GM12891 (cell line): Measurements from ENCODE around the gene TMEM184A.
A peak's percentile ranks its signal among the peaks of the same experiment; 100 is the strongest.

Experiments used
- DNase-seq: peaks from one replicate; pipeline ENCODE4 v3.0.0; 2011; ENCODE audit warnings: low spot score; ENCODE audit not compliant: insufficient read length
- FAIRE-seq: peaks from 2 replicates; lab custom pipeline; 2011; peaks lifted over from hg19 to GRCh38; lab: Jason Lieb, UNC
- PAX5 ChIP-seq: IDR thresholded peaks from 2 replicates; pipeline ENCODE4 v1.6.1; 2011; ENCODE audit warnings: low read length, moderate library complexity, mild to moderate bottlenecking; ENCODE audit not compliant: insufficient read depth, severe bottlenecking
- POLR2A ChIP-seq: IDR thresholded peaks from 2 replicates; pipeline ENCODE4 v1.6.1; 2011; ENCODE audit warnings: low read depth, low read length, control low read depth
- POLR2AphosphoS5 ChIP-seq: IDR thresholded peaks from 2 replicates; pipeline ENCODE4 v1.6.1; 2011; ENCODE audit warnings: low read depth, low read length, control low read depth
- POU2F2 ChIP-seq: IDR thresholded peaks from 2 replicates; pipeline ENCODE4 v1.6.1; 2011; ENCODE audit warnings: low read depth, mild to moderate bottlenecking, control low read depth, low read length, moderate library complexity
- SPI1 ChIP-seq: IDR thresholded peaks from 2 replicates; pipeline ENCODE4 v1.6.1; 2011; ENCODE audit warnings: low read depth, low read length, control low read depth
- TAF1 ChIP-seq: IDR thresholded peaks from 2 replicates; pipeline ENCODE4 v1.6.1; 2011; ENCODE audit warnings: low read depth, low read length, control low read depth

TMEM184A gene

GRCh38 chr7:1552200-1552599 is 3.8 kb downstream of the TMEM184A start:
- DNase-seq (no peak), FAIRE-seq (no peak)

DNA sequence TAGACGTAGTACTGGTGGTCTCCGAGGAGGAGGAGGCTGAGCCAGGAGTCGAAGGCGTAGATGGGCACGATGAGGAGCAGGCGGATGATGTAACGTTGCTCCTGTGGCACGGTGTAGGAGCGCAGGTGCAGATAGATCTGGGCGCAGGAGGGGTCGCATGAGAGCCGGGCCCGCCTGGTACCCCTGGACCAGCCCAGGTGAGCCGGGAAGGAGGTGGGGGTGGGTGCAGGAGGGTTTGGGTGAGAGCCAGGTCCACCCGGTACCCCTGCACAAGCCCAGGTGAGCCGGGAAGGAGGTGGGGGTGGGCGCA is 5.2 kb downstream of the TMEM184A start:
- TF ChIP-seq SPI1, result no peak
- TF ChIP-seq POLR2A, result no peak
- TF ChIP-seq POLR2AphosphoS5, result no peak
- no peak for TF ChIP-seq PAX5
- TF ChIP-seq TAF1, result no peak
- TF ChIP-seq POU2F2, result no peak

More at GRCh38 chr7:1552200-1552599, 3.8 kb downstream of the TMEM184A start:
- no peak for TF ChIP-seq SPI1
- no peak for TF ChIP-seq POLR2AphosphoS5
- no peak for TF ChIP-seq TAF1
- TF ChIP-seq POLR2A, result no peak
- no peak for TF ChIP-seq PAX5
- no peak for TF ChIP-seq POU2F2

GRCh38 chr7:1550005-1550845 is 5.8 kb downstream of the TMEM184A start:
- TF ChIP-seq POU2F2 (no peak), TAF1 (no peak), POLR2AphosphoS5 (no peak), SPI1 (no peak), PAX5 (no peak)
- FAIRE-seq (no peak), DNase-seq (no peak)

More for the DNA sequence above, 5.2 kb downstream of the TMEM184A start:
- DNase-seq (no peak), FAIRE-seq (no peak)

- TF ChIP-seq POLR2AphosphoS5, result no peak
- no peak for TF ChIP-seq TAF1
- TF ChIP-seq POLR2A, result no peak
- no peak for TF ChIP-seq SPI1
- TF ChIP-seq PAX5, result no peak
- no peak for TF ChIP-seq POU2F2
- DNase-seq (no peak), FAIRE-seq (no peak)
Measured at GRCh38 chr7:1549357-1550004, 6.5 kb downstream of the TMEM184A start.

DNA sequence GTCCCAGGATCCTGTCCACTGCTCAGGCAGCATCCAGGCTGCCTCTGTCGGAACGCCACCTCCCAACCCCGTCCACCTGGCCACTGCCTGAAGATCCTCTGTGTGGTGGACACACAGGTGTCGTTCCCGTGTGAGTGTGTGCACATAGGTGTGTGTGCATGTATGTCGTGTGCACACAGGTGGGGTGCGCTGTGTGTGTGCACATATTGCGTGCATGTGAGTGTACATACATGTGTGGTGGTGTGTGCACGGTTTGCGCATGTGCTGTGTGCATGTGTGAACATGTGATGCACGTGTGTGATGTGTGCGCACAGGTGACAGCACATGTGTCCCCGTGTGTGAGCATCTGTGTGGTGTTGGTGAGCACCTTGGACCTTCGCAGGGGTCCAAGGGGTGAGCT is 7.1 kb downstream of the TMEM184A start:
- DNase-seq (no peak), FAIRE-seq (no peak)
- TF ChIP-seq POLR2A, result no peak
- no peak for TF ChIP-seq POLR2AphosphoS5
- TF ChIP-seq POU2F2, result no peak
- TF ChIP-seq PAX5, result no peak
- TF ChIP-seq SPI1, result no peak
- no peak for TF ChIP-seq TAF1

GRCh38 chr7:1548438-1548831 is 7.6 kb downstream of the TMEM184A start:
- FAIRE-seq, result no peak
- TF ChIP-seq SPI1 (0 out of 2 replicates have a peak, but pooled peaks have one; percentile 2), POU2F2 (no peak)
- DNase-seq, result no peak

- FAIRE-seq (no peak), DNase-seq (no peak)
- TF ChIP-seq TAF1 (no peak), POLR2A (no peak), PAX5 (no peak), POLR2AphosphoS5 (no peak), SPI1 (no peak), POU2F2 (no peak)
Measured at GRCh38 chr7:1547777-1548437, 8.1 kb downstream of the TMEM184A start.

GRCh38 chr7:1546909-1547776 is 8.9 kb downstream of the TMEM184A start:
- TF ChIP-seq PAX5 (no peak), SPI1 (no peak), POLR2AphosphoS5 (no peak), POU2F2 (no peak), POLR2A (no peak), TAF1 (no peak)
- DNase-seq (no peak), FAIRE-seq (no peak)
